PC-3 (cell line): Measurements from ENCODE around the gene SERPINI2. TPM values are rescaled to one million over a fixed set of nuclear protein-coding genes. Genes with fewer than 3 reads are reported as not detected.
"Not testable (repeated sequence)": the region's sequence is repeated elsewhere in the genome, so short reads cannot be mapped to it uniquely, and the experiment has no call there.

Experiments used
- ATAC-seq: fragments of 200-7000 bp; cut with Tn5 transposase; 2 replicates; pipeline ENCODE4 v1.9.1; 2020; ENCODE audit warnings: mild to moderate bottlenecking, moderate library complexity
- BruUV-seq: library from RNA; stranded (reverse); fragments of 400-500 nt; replicated peaks from 2 replicates; lab custom pipeline; 2021; lab: Mats Ljungman, UMichigan
- CTCF ChIA-PET: fragments of 300-600 bp; sonication (Branson Sonifier 250); formaldehyde crosslinking; loops from one replicate; lab custom pipeline; 2022; ENCODE audit warnings: antibody characterized with exemption; lab: Charles Lee
- POLR2A ChIA-PET: fragments of 300-600 bp; sonication (Branson Sonifier 250); formaldehyde crosslinking; loops from one replicate; lab custom pipeline; 2022; ENCODE audit warnings: antibody characterized with exemption; ENCODE audit not compliant: unreplicated experiment; lab: Charles Lee
- DNase-seq: peaks from one replicate; pipeline ENCODE4 v3.0.0-alpha.2; 2015
- H2AFZ ChIP-seq: fragments of 300-600 bp; sonication (generic); 2 replicates; pipeline ENCODE4 v1.6.0; 2016; ENCODE audit warnings: antibody characterized with exemption, low read length
- H3F3A ChIP-seq: fragments of 300-600 bp; sonication (generic); one replicate; pipeline ENCODE4 v1.6.0; 2017; ENCODE audit warnings: antibody characterized with exemption, low read length, control low read depth, mild to moderate bottlenecking; ENCODE audit not compliant: unreplicated experiment
- H3K27ac ChIP-seq: fragments of 300-600 bp; sonication (generic); 2 replicates; pipeline ENCODE4 v1.5.1; 2016; ENCODE audit warnings: mild to moderate bottlenecking, low read length
- H3K27me3 ChIP-seq: fragments of 300-600 bp; sonication (generic); 2 replicates; pipeline ENCODE4 v1.6.1; 2016; ENCODE audit warnings: low read length, mixed read lengths
- H3K36me3 ChIP-seq: fragments of 300-600 bp; sonication (generic); 2 replicates; pipeline ENCODE4 v1.6.1; 2016; ENCODE audit warnings: low read depth, mixed run types, low read length, mixed read lengths
- H3K4me1 ChIP-seq: fragments of 300-600 bp; sonication (generic); 2 replicates; pipeline ENCODE4 v1.5.1; 2016; ENCODE audit warnings: low read length; ENCODE audit not compliant: insufficient read depth
- H3K4me2 ChIP-seq: fragments of 300-600 bp; sonication (generic); 2 replicates; pipeline ENCODE4 v1.6.0; 2016; ENCODE audit warnings: low read length
- H3K4me3 ChIP-seq: fragments of 300-600 bp; sonication (generic); 2 replicates; pipeline ENCODE4 v1.5.1; 2016; ENCODE audit warnings: mild to moderate bottlenecking, low read length, mixed read lengths
- H3K79me2 ChIP-seq: fragments of 300-600 bp; sonication (generic); 2 replicates; pipeline ENCODE4 v1.6.1; 2017; ENCODE audit warnings: low read length, mixed read lengths
- H3K9ac ChIP-seq: fragments of 300-600 bp; sonication (generic); 2 replicates; pipeline ENCODE4 v1.6.0; 2016; ENCODE audit warnings: mild to moderate bottlenecking, low read length
- H3K9me2 ChIP-seq: fragments of 300-600 bp; sonication (generic); replicated peaks from 2 replicates; pipeline ENCODE4 v1.6.1; 2016; ENCODE audit warnings: mixed run types, low read length, mixed read lengths
- H3K9me3 ChIP-seq: fragments of 300-600 bp; sonication (generic); 2 replicates; pipeline ENCODE4 v1.6.1; 2016; ENCODE audit warnings: low read length, mixed read lengths
- H4K20me1 ChIP-seq: fragments of 300-600 bp; sonication (generic); 2 replicates; pipeline ENCODE4 v1.6.1; 2016; ENCODE audit warnings: low read length, mixed read lengths
- CTCF ChIP-seq: fragments of 300-600 bp; sonication (generic); conservative IDR thresholded peaks from 2 replicates; pipeline ENCODE4 v1.5.1; 2017; ENCODE audit warnings: antibody characterized with exemption, low read depth, mild to moderate bottlenecking, low read length
- EZH2 ChIP-seq: fragments of 300-600 bp; sonication (generic); IDR thresholded peaks from one replicate; pipeline ENCODE4 v1.6.1; 2017; ENCODE audit warnings: antibody characterized with exemption, mild to moderate bottlenecking, low read length; ENCODE audit not compliant: unreplicated experiment
- EZH2phosphoT487 ChIP-seq: fragments of 300-600 bp; sonication (generic); IDR thresholded peaks from 2 replicates; pipeline ENCODE4 v1.6.1; 2018; ENCODE audit warnings: mild to moderate bottlenecking, antibody characterized with exemption, low read length, borderline replicate concordance
- intact Hi-C: fragments of 100-400 bp; cut with micrococcal nuclease; formaldehyde crosslinking; loops from 2 replicates; pipeline ENCODE4 v1.9.0; 2023
- total RNA-seq: library from RNA; depleted of rRNA; stranded (reverse); fragments of >200 nt; gene quantifications from 2 replicates; pipeline ENCODE4 v1.2.3, GENCODE V29; 2014

Gene SERPINI2
- total RNA-seq, 1 experiment from 2014 or later = not detected

GRCh38 chr3:167441256-167441655 is 32.6 kb downstream of the SERPINI2 start:
- Histone ChIP-seq H3K4me1 (no peaks in the 10 kb centered on the region), H3F3A (no peaks in the 10 kb centered on the region), H3K9me3 (no peaks in the 10 kb centered on the region), H3K9me2 (no peaks in the 10 kb centered on the region), H3K36me3 (no peaks in the 10 kb centered on the region), H3K79me2 (no peaks in the 10 kb centered on the region), H4K20me1 (no peaks in the 10 kb centered on the region), H3K9ac (no peak overlapping the region), H2AFZ (no peak overlapping the region), H3K4me2 (no peak overlapping the region), H3K4me3 (no peak overlapping the region), H3K27me3 (peaks cover 27% of the 10 kb centered on the region), H3K27ac (no peak overlapping the region)
- no peak for TF ChIP-seq EZH2
- TF ChIP-seq CTCF = no peak
- TF ChIP-seq EZH2phosphoT487 = no peak
- intact Hi-C loops = no loop called here
- no peak for ATAC-seq
- POLR2A ChIA-PET = no interaction called here
- no TSS peak for BruUV-seq
- CTCF ChIA-PET = no interaction called here
- no peak for DNase-seq

GRCh38 chr3:167437428-167438139 is 36.3 kb downstream of the SERPINI2 start:
- Histone ChIP-seq H3K9me3 (no peaks in the 10 kb centered on the region), H2AFZ (no peak overlapping the region), H4K20me1 (no peaks in the 10 kb centered on the region), H3K79me2 (no peaks in the 10 kb centered on the region), H3K4me1 (no peaks in the 10 kb centered on the region), H3K36me3 (no peaks in the 10 kb centered on the region), H3K27me3 (peaks cover 25% of the 10 kb centered on the region), H3K4me2 (no peak overlapping the region), H3K4me3 (no peak overlapping the region), H3K27ac (no peak overlapping the region), H3K9me2 (no peaks in the 10 kb centered on the region), H3F3A (no peaks in the 10 kb centered on the region), H3K9ac (no peak overlapping the region)
- TF ChIP-seq CTCF = no peak
- no peak for TF ChIP-seq EZH2phosphoT487
- no peak for TF ChIP-seq EZH2
- ATAC-seq (no peak), DNase-seq (no peak)
- ChIA-PET POLR2A (interaction anchor here (0.5 kb wide), 1 partner anchor 424 kb away, joined by 4 read pairs; no protein-coding TSS in a partner anchor), CTCF (no interaction called here)
- BruUV-seq = no TSS peak
- intact Hi-C loops = no loop called here

GRCh38 chr3:167426962-167427361 is 46.9 kb downstream of the SERPINI2 start:
- H4K20me1 ChIP-seq, H3K27me3 ChIP-seq, H2AFZ ChIP-seq, H3K9me2 ChIP-seq, H3K27ac ChIP-seq, H3K4me2 ChIP-seq, POLR2A ChIA-PET, H3K36me3 ChIP-seq, H3K4me3 ChIP-seq, H3K79me2 ChIP-seq, H3K4me1 ChIP-seq, ATAC-seq, DNase-seq, H3F3A ChIP-seq, H3K9ac ChIP-seq, BruUV-seq, intact Hi-C loops, H3K9me3 ChIP-seq, CTCF ChIA-PET: not testable (repeated sequence)

GRCh38 chr3:167422396-167422795 is 51.4 kb downstream of the SERPINI2 start:
- H2AFZ ChIP-seq, intact Hi-C loops, H3K27ac ChIP-seq, BruUV-seq, H3K79me2 ChIP-seq, DNase-seq, H3K9ac ChIP-seq, H3K4me3 ChIP-seq, POLR2A ChIA-PET, H3F3A ChIP-seq, H3K4me1 ChIP-seq, H3K27me3 ChIP-seq, CTCF ChIA-PET, H3K9me3 ChIP-seq, H3K36me3 ChIP-seq, H3K9me2 ChIP-seq, H4K20me1 ChIP-seq, ATAC-seq, H3K4me2 ChIP-seq: not testable (repeated sequence)
